H1 (cell line): ENCODE results near the gene ARSK.
"Not testable (repeated sequence)": the region's sequence is repeated elsewhere in the genome, so short reads cannot be mapped to it uniquely, and the experiment has no call there.

Experiments used
- BRCA1 ChIP-seq: IDR thresholded peaks from 2 replicates; pipeline ENCODE4 v1.6.1; 2012; ENCODE audit warnings: low read depth, low read length, improper control_type of control experiment
- EGR1 ChIP-seq: IDR thresholded peaks from 2 replicates; pipeline ENCODE4 v1.6.1; 2011; ENCODE audit warnings: low read depth, low read length, borderline replicate concordance
- EZH2 ChIP-seq: fragments of 200-600 bp; sonication (generic); IDR thresholded peaks from 2 replicates; pipeline ENCODE4 v1.7.1; 2012; ENCODE audit warnings: low read depth, mild to moderate bottlenecking, moderate library complexity, low read length, inconsistent platforms; ENCODE audit not compliant: severe bottlenecking
- FOSL1 ChIP-seq: IDR thresholded peaks from 2 replicates; pipeline ENCODE4 v1.6.1; 2011; ENCODE audit warnings: mild to moderate bottlenecking, low read depth, low read length, moderate library complexity; ENCODE audit not compliant: insufficient read depth
- GABPA ChIP-seq: IDR thresholded peaks from 2 replicates; pipeline ENCODE4 v1.6.1; 2011; ENCODE audit warnings: mild to moderate bottlenecking, low read length, moderate library complexity, borderline replicate concordance; ENCODE audit not compliant: insufficient read depth
- JUN ChIP-seq: IDR thresholded peaks from 2 replicates; pipeline ENCODE4 v1.6.1; 2011; ENCODE audit warnings: low read depth, mild to moderate bottlenecking, improper control_type of control experiment, low read length
- JUND ChIP-seq: IDR thresholded peaks from 2 replicates; pipeline ENCODE4 v1.6.1; 2011; ENCODE audit warnings: mild to moderate bottlenecking, improper control_type of control experiment, low read length
- POLR2A ChIP-seq, 2 experiments: IDR thresholded peaks; 1 replicate in 1 of 2; 2 replicates in 1 of 2; pipeline ENCODE4 v1.6.1; 2011; ENCODE audit warnings: low read depth in 2 of 2, low read length in 2 of 2, mild to moderate bottlenecking in 2 of 2; ENCODE audit errors: control extremely low read depth in 1 of 2
- POLR2AphosphoS5 ChIP-seq: IDR thresholded peaks from 2 replicates; pipeline ENCODE4 v1.6.1; 2011; ENCODE audit warnings: low read depth, low read length
- RAD21 ChIP-seq, 2 experiments: IDR thresholded peaks in 1 of 2; conservative IDR thresholded peaks in 1 of 2; 2 replicates each; pipeline ENCODE4 v1.6.1; 2011; ENCODE audit warnings: low read depth in 2 of 2, low read length in 2 of 2, improper control_type of control experiment in 1 of 2, inconsistent platforms in 1 of 2, mild to moderate bottlenecking in 1 of 2, moderate library complexity in 1 of 2
- RFX5 ChIP-seq: IDR thresholded peaks from 2 replicates; pipeline ENCODE4 v1.6.1; 2011; ENCODE audit warnings: low read depth, low read length, improper control_type of control experiment, borderline replicate concordance
- SIX5 ChIP-seq: IDR thresholded peaks from 2 replicates; pipeline ENCODE4 v1.6.1; 2011; ENCODE audit warnings: mild to moderate bottlenecking, low read depth, low read length
- YY1 ChIP-seq: IDR thresholded peaks from 2 replicates; pipeline ENCODE4 v1.6.1; 2011; ENCODE audit warnings: low read depth, mild to moderate bottlenecking, low read length
- TF ChIP-seq, protein P1 (sequence below), 3 experiments: IDR thresholded peaks; 1 replicate in 2 of 3; 2 replicates in 1 of 3; pipeline versions ENCODE4 v1.5.1 to v1.6.1; 2011; ENCODE audit warnings: low read length in 3 of 3, mild to moderate bottlenecking in 3 of 3, inconsistent platforms in 2 of 3, low read depth in 1 of 3, moderate library complexity in 1 of 3; ENCODE audit not compliant: insufficient read depth in 1 of 3; ENCODE audit errors: control extremely low read depth in 1 of 3

- TF ChIP-seq, protein P1, sequence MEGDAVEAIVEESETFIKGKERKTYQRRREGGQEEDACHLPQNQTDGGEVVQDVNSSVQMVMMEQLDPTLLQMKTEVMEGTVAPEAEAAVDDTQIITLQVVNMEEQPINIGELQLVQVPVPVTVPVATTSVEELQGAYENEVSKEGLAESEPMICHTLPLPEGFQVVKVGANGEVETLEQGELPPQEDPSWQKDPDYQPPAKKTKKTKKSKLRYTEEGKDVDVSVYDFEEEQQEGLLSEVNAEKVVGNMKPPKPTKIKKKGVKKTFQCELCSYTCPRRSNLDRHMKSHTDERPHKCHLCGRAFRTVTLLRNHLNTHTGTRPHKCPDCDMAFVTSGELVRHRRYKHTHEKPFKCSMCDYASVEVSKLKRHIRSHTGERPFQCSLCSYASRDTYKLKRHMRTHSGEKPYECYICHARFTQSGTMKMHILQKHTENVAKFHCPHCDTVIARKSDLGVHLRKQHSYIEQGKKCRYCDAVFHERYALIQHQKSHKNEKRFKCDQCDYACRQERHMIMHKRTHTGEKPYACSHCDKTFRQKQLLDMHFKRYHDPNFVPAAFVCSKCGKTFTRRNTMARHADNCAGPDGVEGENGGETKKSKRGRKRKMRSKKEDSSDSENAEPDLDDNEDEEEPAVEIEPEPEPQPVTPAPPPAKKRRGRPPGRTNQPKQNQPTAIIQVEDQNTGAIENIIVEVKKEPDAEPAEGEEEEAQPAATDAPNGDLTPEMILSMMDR (IDR thresholded peaks at IDR 0.05; ENCODE audit: control extremely low read depth in 1 of 3, insufficient read depth in 1 of 3, low read depth in 1 of 3, low read length in 3 of 3): not testable (repeated sequence)
- not testable (repeated sequence) for TF ChIP-seq FOSL1; RAD21 (IDR thresholded peaks at IDR 0.05 in 1 of 2, conservative IDR thresholded peaks at IDR 0.05 in 1 of 2; ENCODE audit: low read depth in 2 of 2, low read length in 2 of 2); SIX5; POLR2AphosphoS5; RFX5; POLR2A (IDR thresholded peaks at IDR 0.05; ENCODE audit: control extremely low read depth in 1 of 2, low read depth in 2 of 2, low read length in 2 of 2); BRCA1; JUND; YY1; GABPA; EGR1; JUN; EZH2
Measured at GRCh38 chr5:95646226-95646568, 91.3 kb downstream of the ARSK start.
